ENCODE measurements around the gene ZMAT5. TPM values are rescaled to one million over a fixed set of nuclear protein-coding genes. Genes with fewer than 3 reads are reported as not detected.
"Not testable (repeated sequence)": the region's sequence is repeated elsewhere in the genome, so short reads cannot be mapped to it uniquely, and the experiment has no call there.

Gene ZMAT5
- total RNA-seq, 1 experiment from 2014 or later = 24.2 TPM

DNA sequence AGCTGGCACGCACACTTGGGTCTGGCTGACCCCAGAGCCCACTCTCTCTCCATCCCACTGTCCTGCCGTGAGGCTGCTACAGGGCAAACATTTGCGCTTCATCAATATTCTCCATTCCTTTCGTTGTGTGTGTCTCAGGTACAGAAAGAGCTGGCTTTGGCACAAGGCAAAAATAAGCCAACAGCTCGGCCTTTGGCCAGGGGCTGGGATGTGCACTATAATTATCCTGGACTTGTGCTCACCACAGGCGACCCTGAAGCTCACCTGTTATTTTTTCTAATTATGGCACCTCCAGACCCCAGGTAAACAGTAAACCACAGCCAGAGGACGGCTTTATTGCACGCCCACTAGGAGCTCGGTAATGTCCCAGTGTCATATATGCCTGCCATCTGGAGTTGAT is 10.9 kb downstream of the ZMAT5 start:
- H4K20me1 ChIP-seq (ENCODE audit: low read length) = no peaks in the 10 kb centered on the region
- H3K4me3 ChIP-seq (ENCODE audit: low read length) = no peak overlapping the region
- no peaks in the 10 kb centered on the region for H3K9me3 ChIP-seq (ENCODE audit: low read length)
- no peaks in the 10 kb centered on the region for H3K36me3 ChIP-seq (ENCODE audit: low read depth, low read length)
- POLR2A ChIA-PET (ENCODE audit: unreplicated experiment) = no interaction called here
- H3K27ac ChIP-seq (ENCODE audit: low read length) = no peak overlapping the region
- DNase-seq (no peak), ATAC-seq (no peak)
- H3K9ac ChIP-seq (ENCODE audit: low read length) = no peak overlapping the region
- H3K4me2 ChIP-seq (ENCODE audit: low read length) = no peak overlapping the region
- CTCF ChIA-PET = no interaction called here
- H2AFZ ChIP-seq (ENCODE audit: low read length) = no peak overlapping the region
- H3K4me1 ChIP-seq (ENCODE audit: insufficient read depth, low read length) = no peaks in the 10 kb centered on the region
- H3K9me2 ChIP-seq (replicated peaks; ENCODE audit: low read length) = no peaks in the 10 kb centered on the region
- BruUV-seq (replicated peaks) = no TSS peak
- TF ChIP-seq, protein P1, sequence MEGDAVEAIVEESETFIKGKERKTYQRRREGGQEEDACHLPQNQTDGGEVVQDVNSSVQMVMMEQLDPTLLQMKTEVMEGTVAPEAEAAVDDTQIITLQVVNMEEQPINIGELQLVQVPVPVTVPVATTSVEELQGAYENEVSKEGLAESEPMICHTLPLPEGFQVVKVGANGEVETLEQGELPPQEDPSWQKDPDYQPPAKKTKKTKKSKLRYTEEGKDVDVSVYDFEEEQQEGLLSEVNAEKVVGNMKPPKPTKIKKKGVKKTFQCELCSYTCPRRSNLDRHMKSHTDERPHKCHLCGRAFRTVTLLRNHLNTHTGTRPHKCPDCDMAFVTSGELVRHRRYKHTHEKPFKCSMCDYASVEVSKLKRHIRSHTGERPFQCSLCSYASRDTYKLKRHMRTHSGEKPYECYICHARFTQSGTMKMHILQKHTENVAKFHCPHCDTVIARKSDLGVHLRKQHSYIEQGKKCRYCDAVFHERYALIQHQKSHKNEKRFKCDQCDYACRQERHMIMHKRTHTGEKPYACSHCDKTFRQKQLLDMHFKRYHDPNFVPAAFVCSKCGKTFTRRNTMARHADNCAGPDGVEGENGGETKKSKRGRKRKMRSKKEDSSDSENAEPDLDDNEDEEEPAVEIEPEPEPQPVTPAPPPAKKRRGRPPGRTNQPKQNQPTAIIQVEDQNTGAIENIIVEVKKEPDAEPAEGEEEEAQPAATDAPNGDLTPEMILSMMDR (conservative IDR thresholded peaks at IDR 0.05; ENCODE audit: low read depth, low read length) = no peak
- TF ChIP-seq EZH2phosphoT487 (IDR thresholded peaks at IDR 0.05; ENCODE audit: borderline replicate concordance, low read length) (no peak), EZH2 (IDR thresholded peaks at IDR 0.05; ENCODE audit: low read length, unreplicated experiment) (no peak)
- H3F3A ChIP-seq (ENCODE audit: low read length, unreplicated experiment) = no peaks in the 10 kb centered on the region
- no peaks in the 10 kb centered on the region for H3K27me3 ChIP-seq (ENCODE audit: low read length)
- H3K79me2 ChIP-seq (ENCODE audit: low read length) = no peaks in the 10 kb centered on the region
- intact Hi-C loops (cut with micrococcal nuclease) = no loop called here

DNA sequence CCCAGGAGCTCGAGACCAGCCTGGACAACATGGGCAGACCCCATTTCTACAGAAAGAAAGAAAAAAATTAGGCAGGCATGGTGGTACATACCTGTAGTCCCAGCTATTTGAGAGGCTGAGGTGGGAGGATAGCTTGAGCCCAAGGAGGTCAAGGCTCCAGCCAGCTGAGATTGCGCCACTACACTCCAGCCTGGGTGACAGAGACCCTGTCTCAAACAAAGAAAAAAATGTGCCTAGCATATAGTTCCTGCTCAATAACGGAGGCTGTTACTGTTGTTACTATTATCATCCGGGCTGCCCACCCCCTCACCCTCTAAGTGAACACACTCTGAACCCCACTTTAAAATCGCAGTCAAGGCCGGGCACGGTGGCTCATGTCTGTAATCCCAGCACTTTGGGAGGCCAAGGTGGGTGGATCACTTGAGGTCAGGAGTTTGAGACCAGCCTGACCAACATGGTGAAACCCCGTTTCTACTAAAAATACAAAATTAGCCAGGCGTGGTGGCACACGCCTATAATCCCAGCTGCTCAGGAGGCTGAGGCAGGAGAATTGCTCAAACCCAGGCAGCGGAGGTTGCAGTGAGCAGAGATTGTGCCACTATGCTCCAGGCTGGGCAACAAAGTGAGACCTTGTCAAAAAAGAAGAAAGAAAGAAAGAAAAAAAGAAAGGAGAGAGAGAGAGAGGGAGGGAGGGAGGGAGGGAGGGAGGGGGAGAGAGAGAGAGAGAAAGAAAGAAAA is 12.0 kb downstream of the ZMAT5 start:
- POLR2A ChIA-PET (ENCODE audit: unreplicated experiment); H3K4me3 ChIP-seq (ENCODE audit: low read length); CTCF ChIA-PET; H4K20me1 ChIP-seq (ENCODE audit: low read length); H3K27ac ChIP-seq (ENCODE audit: low read length); H3K27me3 ChIP-seq (ENCODE audit: low read length); intact Hi-C loops (cut with micrococcal nuclease); ATAC-seq; H3K36me3 ChIP-seq (ENCODE audit: low read depth, low read length); H3K9me3 ChIP-seq (ENCODE audit: low read length); H3K9me2 ChIP-seq (replicated peaks; ENCODE audit: low read length); H3K4me1 ChIP-seq (ENCODE audit: insufficient read depth, low read length); H3K9ac ChIP-seq (ENCODE audit: low read length); BruUV-seq (replicated peaks); H3F3A ChIP-seq (ENCODE audit: low read length, unreplicated experiment); H2AFZ ChIP-seq (ENCODE audit: low read length); DNase-seq; H3K4me2 ChIP-seq (ENCODE audit: low read length); H3K79me2 ChIP-seq (ENCODE audit: low read length): not testable (repeated sequence)

DNA sequence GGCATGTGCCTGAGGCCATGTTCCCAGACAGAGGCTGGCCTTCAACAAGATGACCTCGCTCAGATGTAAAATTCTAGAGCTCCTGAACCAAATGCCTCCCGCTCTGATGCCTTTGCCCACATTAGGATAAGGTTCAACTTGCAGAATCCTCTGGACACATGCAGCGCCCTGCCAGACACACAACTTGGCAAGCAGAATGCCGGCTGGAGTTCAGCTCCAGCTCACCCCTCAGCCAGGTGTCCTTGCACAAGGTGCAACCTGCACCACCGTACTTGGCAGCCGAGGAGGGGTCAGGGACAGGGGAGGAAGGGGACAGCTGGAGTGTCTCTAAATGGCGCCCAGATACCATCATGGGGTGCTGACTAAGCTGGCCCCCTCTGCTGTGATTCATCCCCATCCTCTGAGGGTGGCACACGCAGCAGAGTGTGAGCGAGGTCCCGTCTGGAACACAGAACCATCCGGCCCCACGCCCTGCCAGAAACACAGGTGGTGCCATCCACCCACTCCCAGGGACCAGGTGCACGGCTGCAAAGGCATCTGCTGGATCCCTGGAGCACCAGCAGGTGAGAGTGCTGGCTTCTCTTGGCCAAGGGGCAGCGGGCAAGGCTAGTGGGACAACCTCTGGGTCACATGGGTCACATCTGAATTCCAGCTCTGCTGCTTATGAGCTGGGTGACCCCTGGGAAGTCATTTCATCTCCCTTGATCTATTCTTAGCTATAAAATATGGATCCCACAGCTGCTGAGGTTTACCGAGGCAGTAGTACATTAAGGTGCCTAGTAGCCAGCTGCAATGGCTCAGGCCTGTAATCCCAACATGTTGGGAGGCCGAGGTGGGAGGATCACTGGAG is 12.8 kb downstream of the ZMAT5 start:
- Histone ChIP-seq H3K4me3 (ENCODE audit: low read length) (no peak overlapping the region), H4K20me1 (ENCODE audit: low read length) (no peaks in the 10 kb centered on the region), H2AFZ (ENCODE audit: low read length) (no peak overlapping the region), H3K4me2 (ENCODE audit: low read length) (no peak overlapping the region), H3K9me2 (replicated peaks; ENCODE audit: low read length) (no peaks in the 10 kb centered on the region), H3K79me2 (ENCODE audit: low read length) (no peaks in the 10 kb centered on the region), H3K27me3 (ENCODE audit: low read length) (no peaks in the 10 kb centered on the region), H3F3A (ENCODE audit: low read length, unreplicated experiment) (no peaks in the 10 kb centered on the region), H3K4me1 (ENCODE audit: insufficient read depth, low read length) (no peaks in the 10 kb centered on the region), H3K9ac (ENCODE audit: low read length) (no peak overlapping the region), H3K36me3 (ENCODE audit: low read depth, low read length) (no peaks in the 10 kb centered on the region), H3K9me3 (ENCODE audit: low read length) (no peaks in the 10 kb centered on the region), H3K27ac (ENCODE audit: low read length) (no peak overlapping the region)
- ChIA-PET POLR2A (ENCODE audit: unreplicated experiment) (no interaction called here), CTCF (no interaction called here)
- DNase-seq (no peak), ATAC-seq (no peak)
- intact Hi-C loops (cut with micrococcal nuclease) = no loop called here
- no TSS peak for BruUV-seq (replicated peaks)
- TF ChIP-seq EZH2 (IDR thresholded peaks at IDR 0.05; ENCODE audit: low read length, unreplicated experiment) (no peak), EZH2phosphoT487 (IDR thresholded peaks at IDR 0.05; ENCODE audit: borderline replicate concordance, low read length) (no peak)
- TF ChIP-seq, protein P1 (conservative IDR thresholded peaks at IDR 0.05; ENCODE audit: low read depth, low read length) = no peak

All from PC-3 (cell line).